A549 (cell line): Measurements from ENCODE around the gene MGAT3.
"Not testable (repeated sequence)": the region's sequence is repeated elsewhere in the genome, so short reads cannot be mapped to it uniquely, and the experiment has no call there.

Experiments used
- CEBPB ChIP-seq, 2 experiments: fragments of >200 bp in 1 of 2; sonication (Bioruptor Twin) in 1 of 2; formaldehyde crosslinking in 1 of 2; IDR thresholded peaks; 2 replicates each; pipeline ENCODE4 v1.6.1; 2012 to 2016
- CHD2 ChIP-seq: fragments of 150-350 bp; IDR thresholded peaks from 2 replicates; pipeline ENCODE4 v1.6.1; 2014; ENCODE audit warnings: low read length; ENCODE audit not compliant: partially characterized antibody
- CTCF ChIP-seq: fragments of >200 bp; sonication (Bioruptor Twin); formaldehyde crosslinking; IDR thresholded peaks from 3 replicates; pipeline ENCODE4 v1.5.1; 2016
- HDAC2 ChIP-seq: fragments of 200-600 bp; sonication (generic); IDR thresholded peaks from 2 replicates; pipeline ENCODE4 v1.6.1; 2016
- PHF8 ChIP-seq: fragments of 200-600 bp; sonication (generic); IDR thresholded peaks from 2 replicates; pipeline ENCODE4 v1.6.1; 2016; ENCODE audit warnings: low read depth, mild to moderate bottlenecking, antibody characterized with exemption, moderate library complexity, borderline replicate concordance
- SMC3 ChIP-seq: fragments of >200 bp; sonication (Bioruptor Twin); formaldehyde crosslinking; IDR thresholded peaks from 3 replicates; pipeline ENCODE4 v1.6.1; 2018; ENCODE audit warnings: inconsistent platforms

- not testable (repeated sequence) for TF ChIP-seq SMC3; CTCF; HDAC2; PHF8; CEBPB (IDR thresholded peaks at IDR 0.05); CHD2
Observed at GRCh38 chr22:39507021-39507420, 50.2 kb downstream of the MGAT3 start.
